ENCODE data around the gene SPPL2C. TPM values are rescaled to one million over a fixed set of nuclear protein-coding genes. Genes with fewer than 3 reads are reported as not detected.

Gene SPPL2C
- total RNA-seq, 1 donor from 2014 or later: not detected

DNA sequence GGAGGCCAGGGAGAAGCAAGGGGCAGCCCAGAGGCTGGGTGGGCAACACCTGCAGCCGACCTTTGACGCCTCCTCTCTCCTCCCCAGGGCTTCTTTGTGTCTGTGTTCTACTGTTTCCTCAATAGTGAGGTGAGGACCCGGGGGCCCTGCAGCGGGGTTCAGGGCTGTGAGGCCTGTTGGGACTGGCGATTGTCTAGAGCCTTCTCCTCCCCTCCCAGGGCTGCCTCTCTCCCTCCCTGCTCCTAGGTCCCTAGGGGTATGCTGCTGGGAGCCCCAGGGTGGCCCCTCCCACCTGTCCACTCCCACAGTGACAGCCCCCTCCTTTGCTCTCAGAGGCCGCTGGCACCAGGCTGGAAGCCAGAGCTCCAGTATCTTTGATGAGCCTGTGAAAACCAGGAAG lies 10.8 kb upstream of the SPPL2C start:
- no peak for DNase-seq

DNA sequence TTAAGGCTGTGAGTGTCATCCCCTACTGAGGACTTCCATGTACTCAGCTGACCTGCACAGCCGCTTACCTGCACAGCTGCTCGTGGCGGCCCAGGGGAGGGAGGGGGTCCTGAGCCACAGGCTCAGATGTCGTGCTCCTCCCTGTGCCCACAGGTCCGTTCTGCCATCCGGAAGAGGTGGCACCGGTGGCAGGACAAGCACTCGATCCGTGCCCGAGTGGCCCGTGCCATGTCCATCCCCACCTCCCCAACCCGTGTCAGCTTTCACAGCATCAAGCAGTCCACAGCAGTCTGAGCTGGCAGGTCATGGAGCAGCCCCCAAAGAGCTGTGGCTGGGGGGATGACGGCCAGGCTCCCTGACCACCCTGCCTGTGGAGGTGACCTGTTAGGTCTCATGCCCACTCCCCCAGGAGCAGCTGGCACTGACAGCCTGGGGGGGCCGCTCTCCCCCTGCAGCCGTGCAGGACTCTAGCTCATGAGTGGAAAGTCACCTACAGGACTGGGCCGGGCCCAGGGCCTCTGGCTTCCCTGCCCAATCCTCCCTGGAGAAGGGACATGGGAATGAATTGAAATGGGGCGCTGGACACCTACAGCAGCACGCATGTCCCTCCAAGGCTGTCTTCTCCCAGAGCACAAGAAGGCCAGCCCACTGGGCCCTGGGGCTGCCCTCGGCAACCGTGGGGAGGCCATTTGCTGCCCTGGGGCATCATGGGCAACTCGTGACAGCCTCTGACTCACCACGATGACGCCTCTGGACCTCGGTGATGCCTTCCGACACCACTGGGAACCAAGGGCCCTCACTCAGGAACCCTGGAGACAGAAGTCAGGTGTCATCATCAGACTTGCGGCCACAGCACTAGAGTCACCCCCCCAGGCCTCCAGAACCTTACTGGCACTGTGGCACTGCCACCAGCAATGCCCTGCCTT lies 9.9 kb upstream of the SPPL2C start:
- DNase-seq: no peak

DNA sequence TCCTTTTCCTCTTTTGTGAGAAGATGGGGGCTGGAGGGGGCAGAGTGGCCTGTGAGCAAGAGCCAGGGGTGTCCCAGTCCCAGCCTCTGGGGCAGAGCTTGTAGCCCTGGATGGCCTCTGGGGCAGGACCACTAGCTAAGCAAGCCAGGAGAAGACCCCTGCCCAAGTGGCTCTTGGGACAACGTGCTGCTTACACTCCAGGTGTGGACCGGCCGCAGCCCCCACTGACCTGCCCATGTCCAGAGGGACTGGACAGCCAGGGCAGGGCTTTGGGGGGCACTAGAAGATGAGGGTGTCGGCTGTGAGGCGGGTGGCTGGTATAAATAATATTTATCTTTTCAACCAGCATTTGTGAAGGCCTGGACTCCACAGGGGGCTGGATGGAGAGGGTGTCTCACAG lies 9.2 kb upstream of the SPPL2C start:
- no peak for DNase-seq

DNA sequence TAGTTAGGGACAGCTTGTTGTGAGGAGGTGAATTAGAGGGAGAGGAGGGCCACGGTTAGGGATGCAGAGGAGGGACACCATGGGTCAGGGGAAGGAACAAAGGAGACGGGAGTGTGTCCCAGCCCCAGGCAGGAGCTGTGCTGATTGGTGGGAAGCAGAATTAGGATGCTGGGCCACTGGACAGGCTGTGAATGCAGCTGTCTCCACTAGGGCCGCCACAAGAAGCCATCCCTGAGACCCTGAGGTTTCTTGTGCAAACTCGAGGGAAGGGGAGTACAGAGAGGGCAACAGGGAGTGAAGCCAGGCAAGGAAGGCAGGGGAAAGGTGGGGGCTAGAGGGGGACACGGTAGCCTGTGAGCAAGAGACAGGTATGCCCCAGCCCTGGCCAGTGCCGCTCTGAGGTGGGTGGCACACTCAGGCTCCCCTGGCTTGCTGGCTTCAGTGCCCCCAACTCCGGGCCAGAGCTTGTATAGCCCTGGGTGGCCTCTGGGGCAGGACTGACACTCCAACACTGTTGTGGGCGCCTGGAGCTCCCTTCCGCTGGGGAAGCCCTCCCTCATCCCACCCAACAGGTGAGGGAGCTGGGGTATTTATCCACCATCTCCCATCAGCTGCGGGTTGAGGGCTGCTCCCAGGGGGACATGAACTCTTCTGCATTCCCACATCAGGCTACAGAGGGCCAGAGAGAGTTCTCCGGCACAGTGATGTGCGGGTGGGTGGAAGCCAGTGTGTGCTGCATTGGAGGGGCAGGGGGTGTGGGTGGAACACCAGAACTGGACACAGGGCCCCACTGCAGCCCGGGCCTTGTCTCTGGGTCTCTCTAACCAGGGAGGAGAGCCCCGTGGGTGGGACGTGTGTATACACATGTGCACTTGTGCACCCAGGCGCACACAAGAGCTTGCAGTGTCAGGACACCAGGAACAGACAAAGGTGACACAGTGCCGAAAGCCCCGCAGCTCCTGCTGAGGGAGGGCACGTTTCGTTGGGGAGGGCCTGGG lies 8.3 kb upstream of the SPPL2C start:
- DNase-seq: no peak

DNA sequence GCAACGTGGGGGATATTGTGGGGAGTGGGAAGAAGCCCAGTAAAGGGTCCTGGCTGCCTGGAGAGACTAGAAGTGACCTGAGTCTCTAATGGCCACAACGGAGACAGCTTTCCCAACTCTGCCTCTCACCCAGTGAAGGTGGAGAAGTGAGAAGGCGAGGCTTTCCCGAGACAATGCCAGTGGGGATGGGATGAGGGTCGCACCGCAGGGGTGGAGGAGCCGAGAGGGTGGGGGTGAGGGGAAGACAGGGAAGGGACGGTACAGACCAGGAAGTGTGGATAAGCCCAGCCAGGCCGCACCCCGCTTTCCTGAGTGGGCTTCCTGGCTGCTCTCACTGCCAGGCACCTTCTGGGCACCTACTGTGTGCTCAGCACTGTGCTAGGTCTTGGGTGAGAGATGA lies 7.5 kb upstream of the SPPL2C start:
- DNase-seq: no peak

DNA sequence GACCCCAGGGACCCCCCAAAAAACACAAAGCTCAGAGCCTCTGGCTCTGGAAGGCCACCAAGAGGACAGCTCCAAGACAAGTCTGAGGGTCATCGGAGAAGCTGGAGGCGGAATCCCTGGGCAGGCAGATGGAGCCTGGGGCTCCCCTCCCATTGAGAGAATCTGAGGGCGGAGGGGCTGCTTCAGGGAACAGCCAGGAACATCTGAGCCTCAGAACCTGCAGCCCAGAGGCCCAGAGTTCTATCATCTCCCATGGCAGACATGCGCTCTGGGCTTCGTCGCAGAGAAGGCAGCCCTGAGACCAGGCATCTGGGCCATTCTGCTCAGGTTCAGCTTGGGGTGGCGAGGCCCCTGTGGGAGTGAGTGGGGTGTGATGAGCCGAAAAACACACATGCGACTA lies 7.1 kb upstream of the SPPL2C start:
- DNase-seq: no peak

DNA sequence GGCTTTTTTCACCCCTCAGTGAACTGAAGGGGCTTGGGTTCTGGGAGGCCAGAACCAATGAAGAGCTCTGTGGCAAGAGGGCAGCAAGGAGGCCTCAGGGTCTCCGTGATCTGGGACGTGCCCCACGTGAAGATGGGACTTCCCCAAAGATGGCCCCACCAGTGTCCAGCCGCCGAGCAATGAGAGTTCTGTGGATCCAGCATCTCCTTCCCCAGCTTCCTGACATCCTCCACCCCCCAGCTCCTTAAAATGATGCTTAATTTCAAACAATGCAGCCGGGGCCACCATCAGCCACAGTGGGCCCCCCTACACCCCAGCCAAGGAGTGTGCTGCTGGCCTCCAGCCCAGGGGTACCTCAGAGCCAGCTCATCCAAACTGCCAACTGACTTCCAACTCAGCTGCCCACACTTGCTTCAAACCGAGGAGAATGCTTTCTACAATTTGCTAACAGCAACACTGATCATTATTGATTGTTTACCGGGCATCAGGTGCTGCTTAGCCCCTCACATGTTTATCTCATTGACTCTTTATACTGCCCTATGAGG lies 5.9 kb upstream of the SPPL2C start:
- DNase-seq: no peak

DNA sequence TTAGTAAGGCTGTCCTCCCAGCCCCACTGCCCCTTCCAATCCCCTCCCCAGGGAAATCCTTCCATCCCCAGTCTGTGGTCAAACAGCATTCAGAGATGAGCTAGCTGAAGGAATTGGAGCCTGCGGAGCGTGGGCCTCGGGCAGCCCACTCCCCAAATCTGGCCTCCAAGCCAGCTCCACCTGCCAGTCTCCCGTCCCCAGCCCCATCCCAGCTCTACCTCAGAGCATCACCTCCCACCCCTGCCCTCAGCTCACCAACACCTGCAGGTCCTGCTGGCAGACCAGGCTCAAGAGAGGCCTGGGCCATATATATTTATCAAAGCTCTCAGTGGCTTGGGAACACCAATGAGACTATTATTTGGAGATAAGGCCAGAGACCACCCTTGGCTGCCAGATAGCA lies 5.2 kb upstream of the SPPL2C start:
- no peak for DNase-seq

DNA sequence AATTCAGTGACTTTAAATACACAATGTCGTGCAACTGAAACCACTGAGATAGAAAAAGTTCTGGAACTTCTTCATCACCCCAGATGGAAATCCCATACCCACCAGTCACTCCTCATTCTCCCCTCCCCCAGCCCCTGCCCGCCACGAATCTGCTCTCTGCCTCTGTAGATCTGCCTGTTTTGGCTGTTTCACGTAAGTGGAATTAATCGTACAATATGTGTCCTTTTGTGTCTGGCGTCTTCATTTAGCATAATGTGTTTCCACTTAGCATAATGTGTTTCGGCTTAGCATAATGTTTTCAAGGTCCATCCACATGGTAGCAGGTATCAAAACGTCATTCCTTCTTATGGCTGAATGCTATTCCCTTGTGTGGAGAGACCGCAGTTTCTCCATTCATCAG lies 3.5 kb upstream of the SPPL2C start:
- DNase-seq: no peak

DNA sequence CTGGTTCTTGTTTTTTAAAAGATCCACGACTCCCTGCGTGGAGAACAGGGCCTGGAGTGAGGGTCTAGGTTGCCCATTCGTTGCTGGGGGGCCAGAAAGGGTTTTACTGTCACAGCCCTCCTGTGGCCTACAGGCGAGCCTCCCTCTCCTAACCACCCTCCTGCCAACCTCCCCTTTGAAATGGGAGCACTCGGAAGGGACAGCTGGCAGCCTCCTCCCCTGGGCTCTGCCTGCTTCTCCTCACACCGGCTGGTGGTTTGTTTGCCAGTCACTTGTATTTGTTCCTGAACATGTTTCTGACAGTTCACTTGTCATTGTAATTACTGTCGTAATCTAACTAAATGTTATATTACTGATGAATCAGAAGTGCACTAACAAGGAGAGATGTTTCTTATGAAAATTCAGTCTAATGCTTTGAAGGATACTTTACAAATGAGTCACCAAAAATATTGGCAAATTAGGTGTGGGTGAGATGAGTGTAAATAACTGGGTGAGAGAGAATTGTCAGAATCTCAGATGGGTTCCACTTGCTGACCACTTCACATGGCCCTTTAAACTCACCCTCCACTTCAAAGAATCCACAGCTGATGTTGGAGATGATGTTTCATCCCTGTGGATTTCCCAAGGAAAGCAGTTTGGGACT lies 2.7 kb upstream of the SPPL2C start:
- no peak for DNase-seq

DNA sequence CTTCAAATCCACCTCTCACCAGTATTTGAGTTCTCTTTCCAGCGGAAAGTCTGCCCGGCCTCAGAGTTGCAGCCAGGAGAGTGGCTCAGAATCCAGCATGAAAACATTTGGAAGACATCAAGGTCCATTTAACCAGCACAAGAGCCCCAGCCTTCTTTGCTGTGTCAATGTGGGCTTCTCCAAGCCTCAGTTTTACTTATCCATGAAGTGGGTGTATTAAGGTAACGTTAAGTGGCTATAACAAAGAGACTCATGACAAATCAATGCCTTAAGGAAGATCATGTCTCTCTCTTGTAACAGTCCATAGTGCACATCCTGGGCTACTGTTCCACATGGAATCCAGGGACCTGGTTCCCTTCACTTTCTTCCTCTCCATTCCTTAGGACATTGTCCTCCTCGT lies 959 bp upstream of the SPPL2C start:
- DNase-seq: no peak

DNA sequence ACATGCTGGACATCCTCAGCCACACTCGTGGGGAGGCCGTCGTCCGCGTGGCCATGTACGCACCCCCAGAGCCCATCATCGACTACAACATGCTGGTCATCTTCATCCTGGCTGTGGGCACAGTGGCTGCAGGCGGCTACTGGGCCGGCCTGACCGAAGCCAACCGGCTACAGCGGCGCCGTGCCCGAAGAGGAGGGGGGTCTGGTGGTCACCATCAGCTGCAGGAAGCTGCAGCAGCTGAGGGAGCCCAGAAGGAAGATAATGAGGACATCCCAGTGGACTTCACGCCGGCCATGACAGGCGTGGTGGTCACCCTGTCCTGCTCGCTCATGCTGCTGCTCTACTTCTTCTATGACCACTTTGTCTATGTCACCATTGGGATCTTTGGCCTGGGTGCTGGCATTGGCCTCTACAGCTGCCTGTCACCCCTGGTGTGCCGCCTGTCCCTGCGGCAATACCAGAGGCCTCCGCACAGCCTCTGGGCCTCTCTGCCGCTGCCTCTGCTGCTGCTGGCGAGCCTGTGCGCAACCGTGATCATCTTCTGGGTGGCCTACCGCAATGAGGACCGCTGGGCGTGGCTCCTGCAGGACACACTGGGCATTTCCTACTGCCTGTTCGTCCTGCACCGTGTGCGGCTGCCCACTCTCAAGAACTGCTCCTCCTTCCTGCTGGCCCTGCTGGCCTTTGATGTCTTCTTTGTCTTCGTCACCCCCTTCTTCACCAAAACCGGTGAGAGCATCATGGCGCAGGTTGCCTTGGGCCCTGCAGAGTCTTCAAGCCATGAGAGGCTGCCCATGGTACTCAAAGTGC lies 900 bp downstream of the SPPL2C start:
- no peak for DNase-seq

DNA sequence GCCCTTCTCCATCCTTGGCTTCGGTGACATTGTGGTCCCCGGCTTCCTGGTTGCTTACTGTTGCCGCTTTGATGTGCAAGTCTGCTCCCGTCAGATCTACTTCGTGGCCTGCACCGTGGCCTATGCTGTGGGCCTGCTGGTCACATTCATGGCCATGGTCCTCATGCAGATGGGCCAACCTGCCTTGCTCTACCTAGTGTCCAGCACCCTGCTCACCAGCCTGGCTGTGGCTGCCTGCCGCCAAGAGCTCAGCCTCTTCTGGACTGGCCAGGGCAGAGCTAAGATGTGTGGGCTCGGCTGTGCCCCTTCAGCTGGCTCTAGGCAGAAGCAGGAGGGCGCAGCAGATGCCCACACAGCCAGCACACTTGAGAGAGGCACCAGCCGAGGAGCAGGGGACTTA lies 1.5 kb downstream of the SPPL2C start:
- no peak for DNase-seq

DNA sequence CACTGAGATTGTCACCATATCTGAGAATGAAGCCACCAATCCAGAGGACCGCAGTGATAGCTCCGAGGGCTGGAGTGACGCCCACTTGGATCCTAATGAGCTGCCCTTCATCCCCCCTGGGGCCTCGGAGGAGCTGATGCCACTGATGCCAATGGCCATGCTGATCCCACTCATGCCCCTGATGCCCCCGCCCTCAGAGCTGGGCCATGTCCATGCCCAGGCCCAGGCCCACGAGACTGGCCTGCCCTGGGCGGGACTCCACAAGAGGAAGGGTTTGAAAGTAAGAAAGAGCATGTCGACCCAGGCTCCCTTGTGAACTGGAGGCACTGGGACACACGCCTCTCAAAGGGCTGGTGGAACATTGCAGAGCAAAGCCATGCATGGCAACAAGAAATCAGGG lies 2.0 kb downstream of the SPPL2C start:
- no peak for DNase-seq

DNA sequence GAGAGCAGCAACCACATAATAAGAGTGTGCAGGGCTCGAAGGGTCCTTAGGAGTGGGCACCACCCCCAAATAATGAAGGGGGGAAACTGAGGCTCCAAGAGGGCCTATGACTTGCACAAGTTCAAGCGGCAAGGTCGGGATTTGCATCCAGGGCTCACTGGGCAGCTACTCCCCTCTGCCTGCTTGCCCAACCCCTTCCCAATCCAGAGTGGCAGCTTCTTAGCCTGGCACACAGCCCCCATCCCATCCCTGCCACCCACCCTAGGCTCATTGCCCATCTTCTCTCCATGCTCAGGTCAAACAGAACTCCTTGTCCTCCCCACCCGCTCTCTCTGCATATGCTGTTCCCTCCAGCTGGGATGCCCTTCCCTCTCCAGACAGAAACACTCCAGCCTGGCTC lies 2.4 kb downstream of the SPPL2C start:
- DNase-seq: no peak

DNA sequence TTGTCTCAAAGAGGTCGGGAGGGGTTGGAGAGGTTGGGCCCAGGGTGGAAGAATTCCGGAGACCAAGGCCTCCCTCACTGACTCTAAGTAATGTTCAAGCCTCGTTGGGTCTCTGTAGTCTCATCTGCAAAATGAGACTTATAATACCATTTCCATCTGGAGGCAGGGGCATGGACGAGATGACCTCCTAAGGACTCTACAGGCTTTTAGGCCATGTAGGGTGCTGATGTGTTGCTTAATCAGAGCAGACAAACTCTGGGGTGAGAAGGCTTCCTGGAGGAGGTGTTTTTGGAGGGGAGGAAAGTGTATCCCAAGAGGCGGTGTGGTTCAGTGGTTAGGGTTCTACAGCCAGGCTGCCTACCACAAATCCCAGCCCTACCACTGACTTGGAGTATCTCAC lies 3.1 kb downstream of the SPPL2C start:
- DNase-seq: no peak

DNA sequence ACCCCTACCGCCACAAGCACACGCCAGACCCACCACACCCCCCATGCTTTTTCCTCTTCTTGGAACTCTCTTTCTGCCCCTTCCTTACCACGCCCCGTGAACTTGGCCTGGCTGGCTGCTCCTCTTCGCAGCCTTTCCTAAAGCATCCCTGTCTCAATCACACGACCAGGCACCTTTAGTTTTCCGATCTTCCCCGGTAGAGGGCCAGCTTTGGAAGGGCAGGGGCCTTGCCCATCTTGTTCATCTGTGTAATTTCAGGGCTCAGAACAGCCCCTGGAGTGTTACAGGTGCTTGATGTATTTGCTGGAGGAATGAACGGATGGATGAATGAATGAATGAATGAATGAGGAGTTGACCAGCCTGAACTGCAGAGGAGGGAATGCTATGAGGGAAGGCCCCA lies 3.7 kb downstream of the SPPL2C start:
- no peak for DNase-seq

DNA sequence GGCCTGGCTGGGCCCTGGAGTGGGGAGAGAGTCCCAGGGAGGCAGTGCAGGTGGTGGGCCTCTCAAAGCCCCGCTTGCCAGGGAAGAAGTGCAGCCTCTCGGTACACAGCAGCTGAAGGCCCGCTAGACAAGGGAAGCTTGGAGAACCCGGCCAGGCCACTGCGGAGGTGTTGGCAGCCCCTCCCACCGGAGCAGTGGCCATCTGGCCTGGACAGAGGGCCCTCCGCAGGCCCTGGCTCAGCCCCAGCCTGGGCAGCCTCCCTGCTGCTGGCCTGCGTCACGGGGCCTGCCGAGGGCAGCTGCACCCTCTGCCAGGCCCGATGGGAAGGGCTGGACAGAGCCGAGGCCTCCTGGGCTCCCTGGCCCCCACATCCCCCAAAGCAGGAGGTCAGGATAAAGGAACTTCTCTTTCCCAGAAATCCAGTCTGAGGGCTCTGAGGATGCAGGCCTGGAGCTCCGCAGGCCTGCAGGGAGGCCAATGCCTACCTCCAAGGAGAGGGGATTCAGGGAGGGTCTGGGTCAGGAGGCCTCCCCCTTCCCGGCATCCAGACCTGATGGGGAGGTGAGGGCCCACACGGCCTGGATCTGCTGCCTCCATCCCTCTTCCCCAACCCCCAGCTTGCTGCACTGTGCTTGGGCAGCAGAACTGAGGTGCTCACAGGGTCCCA lies 4.3 kb downstream of the SPPL2C start:
- peak; percentile 51 for DNase-seq

DNA sequence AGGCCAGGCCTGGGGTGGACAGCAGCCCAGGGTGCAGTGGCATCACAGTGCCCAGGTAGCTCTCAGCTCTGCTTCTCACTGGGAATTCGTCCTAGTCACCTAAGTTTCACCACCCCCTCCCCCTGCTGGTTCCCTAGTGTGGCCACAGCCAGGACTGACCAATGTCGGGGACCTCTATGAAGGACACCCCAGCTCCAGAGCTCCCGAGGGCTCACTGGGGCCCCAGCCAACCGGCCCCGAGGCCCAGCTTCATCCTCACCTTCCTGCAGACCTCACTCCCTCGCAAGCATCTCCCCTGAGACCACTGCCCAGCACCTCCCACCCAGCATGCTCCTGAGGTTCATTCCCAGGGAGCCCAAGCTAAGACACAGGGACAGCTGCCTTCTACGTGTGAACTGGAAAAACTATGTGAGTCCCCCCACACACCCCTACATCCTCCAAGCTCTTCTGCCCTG lies 4.9 kb downstream of the SPPL2C start:
- DNase-seq: no peak

DNA sequence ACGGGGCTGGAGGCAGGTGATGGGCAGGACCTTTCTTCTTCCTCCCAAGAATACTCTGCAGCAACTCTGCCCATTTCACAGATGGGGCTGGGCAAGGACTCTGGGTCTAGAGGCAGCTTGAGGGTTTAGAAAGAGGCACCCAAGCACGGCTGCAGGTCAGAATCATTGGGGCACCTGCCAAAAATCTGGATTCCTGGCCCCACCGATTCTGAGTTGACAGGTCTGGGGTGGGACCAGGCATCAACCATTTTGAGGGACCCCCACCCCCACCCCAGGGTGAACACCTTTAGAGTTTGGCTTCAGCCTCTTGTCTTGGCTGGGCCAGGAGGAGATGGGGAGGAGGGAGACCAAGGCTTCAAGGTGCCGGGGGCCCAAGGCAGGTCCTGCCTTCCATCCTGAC lies 5.3 kb downstream of the SPPL2C start:
- no peak for DNase-seq

DNA sequence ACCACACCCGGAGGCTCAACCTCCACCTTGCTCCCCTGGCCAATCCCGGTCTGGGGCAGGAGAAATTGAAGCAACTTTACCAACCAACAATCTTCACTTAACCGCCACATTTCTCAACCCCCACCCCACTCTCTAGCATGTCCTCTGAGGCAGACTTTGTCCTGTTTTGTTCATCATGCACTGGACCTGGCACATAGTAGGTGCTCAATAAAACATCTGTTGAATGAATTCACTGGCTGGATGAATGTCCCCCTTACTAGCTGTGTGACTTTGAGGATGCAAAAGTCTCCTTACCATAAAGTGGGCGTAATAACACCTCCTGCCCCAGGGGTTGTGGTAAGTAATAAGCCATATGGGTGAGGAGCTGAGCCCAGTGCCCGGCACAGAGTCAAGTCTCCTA lies 5.8 kb downstream of the SPPL2C start:
- DNase-seq: no peak

All from occipital lobe (tissue), 2 donors.